ENCODE results near the gene FXYD2.

GRCh38 chr11:117872975-117873827 lies 48.7 kb upstream of the FXYD2 start:
- TF ChIP-seq CTCF (IDR thresholded peaks at IDR 0.05), result no peak
- TF ChIP-seq POLR2A (IDR thresholded peaks at IDR 0.05), result no peak
